22Rv1 (cell line): ENCODE measurements around the gene SPRR2D.

Experiments used
- ZFX ChIP-seq: fragments of 450-650 bp; IDR thresholded peaks from 2 replicates; pipeline ENCODE4 v1.6.1; 2017; ENCODE audit warnings: antibody characterized with exemption, borderline replicate concordance
- TF ChIP-seq, protein P1 (sequence below): fragments of 450-650 bp; IDR thresholded peaks from 2 replicates; pipeline ENCODE4 v1.5.1; 2017; ENCODE audit warnings: mild to moderate bottlenecking

- no peak for TF ChIP-seq ZFX
- TF ChIP-seq, protein P1, sequence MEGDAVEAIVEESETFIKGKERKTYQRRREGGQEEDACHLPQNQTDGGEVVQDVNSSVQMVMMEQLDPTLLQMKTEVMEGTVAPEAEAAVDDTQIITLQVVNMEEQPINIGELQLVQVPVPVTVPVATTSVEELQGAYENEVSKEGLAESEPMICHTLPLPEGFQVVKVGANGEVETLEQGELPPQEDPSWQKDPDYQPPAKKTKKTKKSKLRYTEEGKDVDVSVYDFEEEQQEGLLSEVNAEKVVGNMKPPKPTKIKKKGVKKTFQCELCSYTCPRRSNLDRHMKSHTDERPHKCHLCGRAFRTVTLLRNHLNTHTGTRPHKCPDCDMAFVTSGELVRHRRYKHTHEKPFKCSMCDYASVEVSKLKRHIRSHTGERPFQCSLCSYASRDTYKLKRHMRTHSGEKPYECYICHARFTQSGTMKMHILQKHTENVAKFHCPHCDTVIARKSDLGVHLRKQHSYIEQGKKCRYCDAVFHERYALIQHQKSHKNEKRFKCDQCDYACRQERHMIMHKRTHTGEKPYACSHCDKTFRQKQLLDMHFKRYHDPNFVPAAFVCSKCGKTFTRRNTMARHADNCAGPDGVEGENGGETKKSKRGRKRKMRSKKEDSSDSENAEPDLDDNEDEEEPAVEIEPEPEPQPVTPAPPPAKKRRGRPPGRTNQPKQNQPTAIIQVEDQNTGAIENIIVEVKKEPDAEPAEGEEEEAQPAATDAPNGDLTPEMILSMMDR = no peak
These were observed 8.8 kb downstream of the SPRR2D start for GRCh38 chr1:153032073-153032472.
